Measurements from ENCODE around the gene CD27.

DNA sequence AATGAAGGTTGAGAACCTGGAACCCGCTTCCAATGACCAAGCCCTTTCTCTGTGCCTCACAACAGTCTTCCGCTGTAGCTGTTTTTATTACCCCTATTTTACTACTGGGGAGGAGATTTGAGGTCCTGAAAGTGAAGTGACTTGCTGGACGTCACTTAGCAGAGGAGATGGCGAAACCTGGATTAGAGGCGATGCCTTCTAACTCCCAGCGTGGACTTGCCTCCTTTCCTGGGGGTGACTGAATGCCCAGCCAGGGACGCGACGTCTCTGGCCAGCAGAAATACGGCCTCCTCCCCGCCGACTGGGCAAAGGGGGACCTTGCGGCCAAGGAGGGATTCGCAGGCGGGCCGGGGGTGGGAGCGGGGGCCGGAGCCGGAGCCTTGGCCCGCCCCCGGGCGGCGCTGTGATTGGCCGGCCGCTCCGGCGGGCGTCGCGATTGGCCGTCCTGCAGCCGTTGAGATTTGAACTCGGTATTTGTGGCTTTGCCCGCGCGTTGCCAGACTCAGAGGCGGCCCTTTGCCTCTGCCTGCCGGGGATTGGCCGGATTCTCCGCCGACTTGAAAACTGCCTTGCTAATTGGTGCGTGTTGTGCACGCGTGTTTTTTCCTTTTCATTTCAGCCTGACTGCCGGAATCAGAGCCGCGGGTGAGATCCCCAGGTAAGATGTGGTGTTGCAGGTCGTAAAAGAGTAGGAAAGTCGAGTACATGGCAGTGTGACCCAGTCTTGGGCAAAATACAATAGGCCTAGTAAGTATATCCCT lies 48.9 kb downstream of the CD27 start, which contains the start of gene NCAPD2:
- no peak for TF ChIP-seq CTCF (conservative IDR thresholded peaks at IDR 0.05; ENCODE audit: low read depth, low read length)
- TF ChIP-seq EZH2 (IDR thresholded peaks at IDR 0.05; ENCODE audit: low read length, unreplicated experiment): no peak
- TF ChIP-seq EZH2phosphoT487 (IDR thresholded peaks at IDR 0.05; ENCODE audit: borderline replicate concordance, low read length): no peak

All from PC-3 (cell line).